KOPT-K1 (cell line): ENCODE results near the gene ELAPOR1.

Source experiments
- H3K27ac ChIP-seq: fragments of 200-600 bp; sonication (generic); 2 replicates; pipeline ENCODE4 v1.5.1; 2016; ENCODE audit warnings: antibody characterized with exemption, mild to moderate bottlenecking, low read depth, low read length; ENCODE audit not compliant: poor library complexity, severe bottlenecking
- H3K36me3 ChIP-seq: fragments of 200-600 bp; sonication (generic); 2 replicates; pipeline ENCODE4 v1.5.1; 2017; ENCODE audit warnings: antibody characterized with exemption, mild to moderate bottlenecking, low read length, moderate library complexity; ENCODE audit not compliant: insufficient read depth
- H3K9me3 ChIP-seq: fragments of 200-600 bp; sonication (generic); 2 replicates; pipeline ENCODE4 v1.5.1; 2017; ENCODE audit warnings: antibody characterized with exemption, low read length, mild to moderate bottlenecking; ENCODE audit not compliant: insufficient read depth, poor library complexity, severe bottlenecking

The ELAPOR1 gene

GRCh38 chr1:109112056-109112651, 1.8 kb upstream of the ELAPOR1 start:
- Histone ChIP-seq H3K36me3 (no peaks in the 10 kb centered on the region), H3K9me3 (no peaks in the 10 kb centered on the region), H3K27ac (no peak overlapping the region)

GRCh38 chr1:109112652-109113285, 1.1 kb upstream of the ELAPOR1 start:
- Histone ChIP-seq H3K27ac (no peak overlapping the region), H3K36me3 (no peaks in the 10 kb centered on the region)

DNA sequence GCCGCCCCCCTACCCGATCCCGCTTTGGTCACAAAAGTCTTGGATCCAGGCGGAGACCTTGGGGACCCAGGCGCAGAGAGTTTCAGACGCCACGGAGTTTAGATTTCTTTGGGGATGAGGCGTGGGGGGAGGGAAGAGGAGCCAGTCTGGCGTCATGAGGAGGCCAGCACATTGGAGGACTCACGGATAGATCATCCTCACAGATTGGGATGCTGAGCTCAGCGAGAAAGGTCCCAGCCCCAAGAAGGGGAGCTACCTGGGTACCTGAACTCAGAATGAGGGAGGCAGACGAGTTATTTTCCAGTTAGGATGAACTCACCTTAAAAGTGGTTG, 393 bp downstream of the ELAPOR1 start:
- H3K27ac ChIP-seq, result no peak overlapping the region
- H3K36me3 ChIP-seq, result no peaks in the 10 kb centered on the region
- H3K9me3 ChIP-seq, result no peaks in the 10 kb centered on the region

More at GRCh38 chr1:109112652-109113285, 1.1 kb upstream of the ELAPOR1 start:
- no peaks in the 10 kb centered on the region for H3K9me3 ChIP-seq

DNA sequence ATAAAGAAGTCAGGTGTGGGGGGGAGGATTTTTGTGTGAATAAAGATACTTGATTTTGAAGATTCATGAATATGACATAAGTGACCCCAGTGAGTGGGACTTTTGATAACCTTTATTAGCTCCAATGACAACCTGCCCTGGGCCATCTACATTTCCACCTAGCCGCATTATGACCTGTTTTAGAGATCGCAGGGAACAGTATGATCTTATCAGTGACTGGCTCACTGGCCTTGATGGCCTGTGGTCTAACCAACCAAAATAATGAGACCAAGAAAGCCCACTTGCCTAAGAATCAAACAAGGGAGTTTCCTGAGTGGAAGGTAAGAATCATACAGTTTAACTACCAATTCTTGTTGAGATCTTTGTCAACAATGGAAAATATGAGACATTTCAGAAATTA, 1.8 kb downstream of the ELAPOR1 start:
- Histone ChIP-seq H3K9me3 (no peaks in the 10 kb centered on the region), H3K27ac (no peak overlapping the region), H3K36me3 (no peaks in the 10 kb centered on the region)

DNA sequence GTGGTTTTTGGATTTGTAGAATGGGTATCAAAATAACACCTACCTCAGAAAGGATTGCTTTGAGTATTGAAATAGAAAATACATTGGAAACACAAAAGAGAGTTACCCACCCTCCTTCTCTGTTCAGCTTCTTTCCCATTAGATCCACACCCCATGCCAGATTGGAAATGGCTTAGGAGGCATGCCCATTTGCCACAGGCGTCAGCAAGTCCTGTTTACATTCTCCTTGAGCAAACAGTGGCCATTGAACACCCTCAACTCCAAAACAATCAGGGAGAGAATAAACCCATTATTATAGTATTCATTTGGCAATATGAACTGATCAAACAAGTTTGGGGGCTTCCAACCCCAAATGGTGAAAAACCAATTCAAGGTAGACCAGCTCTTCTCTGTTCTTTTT, 2.4 kb downstream of the ELAPOR1 start:
- H3K27ac ChIP-seq, result no peak overlapping the region
- no peaks in the 10 kb centered on the region for H3K36me3 ChIP-seq
- H3K9me3 ChIP-seq, result no peaks in the 10 kb centered on the region

DNA sequence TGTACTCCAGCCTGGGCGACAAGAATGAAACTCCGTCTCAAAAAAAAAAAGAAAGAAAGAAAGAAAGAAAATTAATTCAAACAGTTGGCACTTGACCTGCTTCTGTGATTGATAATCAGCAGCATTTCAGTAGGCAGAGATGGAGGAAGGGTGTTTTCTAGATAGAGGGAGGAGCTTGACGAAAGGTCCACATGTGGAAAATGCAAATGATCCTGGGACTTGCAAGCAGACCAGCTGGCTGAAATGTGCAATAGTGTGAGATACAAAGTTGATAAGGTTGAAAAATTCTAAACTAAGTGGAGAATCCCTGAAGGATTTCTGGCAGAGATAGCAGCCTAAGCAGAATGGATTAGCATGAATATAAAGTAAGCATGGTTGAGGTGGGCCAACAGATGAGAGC, 4.2 kb downstream of the ELAPOR1 start:
- no peaks in the 10 kb centered on the region for H3K9me3 ChIP-seq
- H3K36me3 ChIP-seq, result no peaks in the 10 kb centered on the region
- H3K27ac ChIP-seq, result no peak overlapping the region

GRCh38 chr1:109120356-109120755, 6.4 kb downstream of the ELAPOR1 start:
- Histone ChIP-seq H3K27ac (no peak overlapping the region), H3K36me3 (no peaks in the 10 kb centered on the region), H3K9me3 (no peaks in the 10 kb centered on the region)

DNA sequence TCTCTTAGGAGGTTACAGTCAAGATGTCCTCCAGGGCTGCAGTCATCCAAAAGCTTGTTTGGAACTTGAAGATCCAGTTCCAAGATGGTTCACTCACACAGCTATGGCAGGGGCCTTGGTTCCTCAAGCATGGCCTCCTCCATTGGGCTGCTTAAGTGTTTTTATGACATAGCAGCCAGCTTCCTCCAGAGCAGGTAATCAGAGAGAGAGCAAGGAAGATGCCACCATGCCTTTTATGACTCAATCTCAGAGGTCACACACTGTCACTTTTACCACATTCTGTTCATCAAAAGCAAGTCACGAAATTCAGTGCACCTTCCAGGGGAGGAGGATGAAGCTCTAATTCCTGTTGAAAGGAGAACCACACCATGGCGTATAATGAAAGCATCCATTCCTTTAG, 17.1 kb downstream of the ELAPOR1 start:
- no peaks in the 10 kb centered on the region for H3K36me3 ChIP-seq
- H3K9me3 ChIP-seq, result no peaks in the 10 kb centered on the region
- no peak overlapping the region for H3K27ac ChIP-seq

- no peak overlapping the region for H3K27ac ChIP-seq
- H3K9me3 ChIP-seq, result no peaks in the 10 kb centered on the region
- no peaks in the 10 kb centered on the region for H3K36me3 ChIP-seq
Observed at GRCh38 chr1:109131800-109132199, 17.9 kb downstream of the ELAPOR1 start.

GRCh38 chr1:109133002-109133706, 19.2 kb downstream of the ELAPOR1 start:
- H3K27ac ChIP-seq, result no peak overlapping the region
- no peaks in the 10 kb centered on the region for H3K36me3 ChIP-seq
- no peaks in the 10 kb centered on the region for H3K9me3 ChIP-seq

DNA sequence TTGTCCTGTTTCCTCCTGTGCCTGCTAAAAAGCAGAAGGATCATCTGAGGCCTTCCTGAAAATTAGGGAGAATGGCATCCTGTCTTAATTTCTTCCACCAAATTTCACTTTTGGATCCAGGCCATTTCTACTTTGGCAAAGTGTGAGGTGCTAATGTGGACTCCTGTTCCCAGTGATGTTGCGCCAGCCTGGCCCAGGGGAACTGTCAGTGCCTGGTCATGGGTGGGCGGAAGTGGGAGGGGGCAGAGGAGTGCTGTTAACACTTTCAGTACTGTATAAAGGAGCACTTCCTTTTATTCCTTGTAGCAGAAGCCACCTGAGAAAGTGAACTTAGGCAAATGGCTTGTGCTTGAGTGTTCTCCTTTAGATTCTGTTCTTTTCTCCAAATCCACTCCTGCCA, 19.9 kb downstream of the ELAPOR1 start:
- H3K36me3 ChIP-seq, result no peaks in the 10 kb centered on the region
- peak overlapping the region; percentile 25 for H3K27ac ChIP-seq
- H3K9me3 ChIP-seq, result no peaks in the 10 kb centered on the region

- Histone ChIP-seq H3K36me3 (no peaks in the 10 kb centered on the region), H3K9me3 (no peaks in the 10 kb centered on the region), H3K27ac (peak overlapping the region; percentile 25)
Observed at GRCh38 chr1:109134423-109134822, 20.5 kb downstream of the ELAPOR1 start.

DNA sequence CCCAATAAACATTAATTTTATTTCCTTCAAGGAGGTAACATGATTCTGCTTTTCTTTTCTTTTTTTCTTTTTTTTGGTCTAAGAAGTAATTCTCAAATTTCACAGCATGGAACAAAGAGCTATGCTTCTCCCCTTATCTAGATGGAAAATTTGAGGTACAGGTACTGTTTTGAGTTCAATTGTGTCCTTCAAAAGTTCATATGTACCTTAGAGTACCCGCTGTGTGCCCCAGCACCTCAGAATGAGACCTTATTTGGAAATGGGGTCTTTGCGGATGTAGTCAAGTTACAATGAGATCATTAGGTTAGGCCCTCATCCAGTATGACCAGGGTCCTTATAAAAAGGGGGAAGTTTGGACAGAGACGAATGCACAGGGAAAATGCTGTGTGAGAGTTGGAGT, 22.0 kb downstream of the ELAPOR1 start:
- Histone ChIP-seq H3K36me3 (no peaks in the 10 kb centered on the region), H3K9me3 (no peaks in the 10 kb centered on the region), H3K27ac (no peak overlapping the region)

DNA sequence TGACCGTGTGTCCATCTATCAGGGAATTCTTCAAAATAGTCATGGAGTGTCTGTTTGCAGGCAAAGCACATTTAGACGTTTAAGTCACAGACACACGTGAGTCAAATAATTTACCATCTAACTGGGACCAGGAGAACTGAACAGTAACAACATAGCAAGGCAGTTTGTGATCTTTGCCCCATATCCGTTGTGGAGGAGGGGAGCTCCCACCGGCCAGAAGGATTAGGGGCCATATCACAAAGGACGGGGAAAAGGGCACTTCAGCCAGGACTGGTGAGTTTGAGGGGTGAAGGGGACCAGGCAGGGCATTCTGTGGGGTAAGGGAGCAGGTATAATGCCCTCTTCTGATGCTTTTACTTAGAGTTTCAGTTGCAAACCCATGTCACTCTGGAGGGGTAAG, 22.9 kb downstream of the ELAPOR1 start:
- Histone ChIP-seq H3K36me3 (no peaks in the 10 kb centered on the region), H3K9me3 (no peaks in the 10 kb centered on the region), H3K27ac (no peak overlapping the region)

DNA sequence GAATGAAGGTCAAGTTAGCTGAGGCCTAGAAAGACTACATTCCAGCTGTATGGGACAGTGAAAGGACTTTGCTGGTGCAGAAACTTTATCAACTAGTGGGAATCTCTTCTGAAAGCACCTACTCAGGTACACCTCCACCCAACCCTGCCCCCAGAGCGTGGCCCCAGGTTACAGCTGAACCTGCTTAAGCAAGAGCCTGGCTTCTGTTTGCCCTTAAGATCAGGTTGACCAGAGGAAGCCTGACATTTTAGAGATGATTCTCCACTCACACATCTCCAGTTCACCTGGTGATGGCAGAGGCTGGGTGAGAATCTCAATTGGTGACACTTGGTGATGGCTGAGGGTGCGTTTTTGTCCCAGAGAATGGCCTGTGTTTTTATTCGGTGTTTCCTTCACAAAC, 24.0 kb downstream of the ELAPOR1 start:
- Histone ChIP-seq H3K36me3 (no peaks in the 10 kb centered on the region), H3K27ac (no peak overlapping the region), H3K9me3 (no peaks in the 10 kb centered on the region)

- Histone ChIP-seq H3K9me3 (no peaks in the 10 kb centered on the region), H3K27ac (no peak overlapping the region), H3K36me3 (no peaks in the 10 kb centered on the region)
Observed at GRCh38 chr1:109138358-109138757, 24.4 kb downstream of the ELAPOR1 start.
